ENCODE measurements around the gene CYB5A. TPM values are rescaled to one million over a fixed set of nuclear protein-coding genes. Genes with fewer than 3 reads are reported as not detected.
"Not testable (repeated sequence)": the region's sequence is repeated elsewhere in the genome, so short reads cannot be mapped to it uniquely, and the experiment has no call there.

The CYB5A gene
- total RNA-seq, 4 donors from 2014 or later = 171 to 732 (median 331) TPM

GRCh38 chr18:74333091-74333490 lies 41.3 kb upstream of the CYB5A start:
- no peak for DNase-seq
- no peaks in the 10 kb centered on the region for H3K36me3 ChIP-seq
- H3K9me3 ChIP-seq = no peaks in the 10 kb centered on the region
- H3K4me1 ChIP-seq = no peaks in the 10 kb centered on the region
- no peak overlapping the region for H3K4me3 ChIP-seq
- no peaks in the 10 kb centered on the region for H3K27me3 ChIP-seq
- H3K27ac ChIP-seq = no peak overlapping the region
- TF ChIP-seq CTCF (IDR thresholded peaks at IDR 0.05) = no peak

DNA sequence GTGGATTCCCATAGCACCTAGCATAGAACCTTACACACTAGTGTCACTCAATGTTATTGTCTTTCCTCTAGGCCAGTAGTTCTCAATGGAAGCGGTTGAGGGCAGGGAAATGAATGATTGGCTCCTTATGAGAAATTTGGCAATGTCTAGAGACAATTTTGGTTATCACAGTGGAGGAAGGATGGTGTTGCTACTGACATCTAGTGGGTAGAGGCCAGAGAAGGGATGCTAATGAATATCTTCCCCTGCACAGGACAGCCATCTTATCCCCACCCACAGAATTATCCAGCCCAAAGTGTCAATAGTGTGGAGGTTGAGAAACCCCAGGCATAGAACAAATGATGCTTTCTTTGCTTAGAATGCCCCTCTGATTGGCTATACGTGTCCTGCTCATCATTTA lies 39.6 kb upstream of the CYB5A start:
- Histone ChIP-seq H3K36me3 (no peaks in the 10 kb centered on the region), H3K27ac (no peak overlapping the region), H3K9me3 (no peaks in the 10 kb centered on the region), H3K4me1 (no peaks in the 10 kb centered on the region), H3K4me3 (no peak overlapping the region), H3K27me3 (no peaks in the 10 kb centered on the region)
- DNase-seq = no peak
- TF ChIP-seq CTCF (IDR thresholded peaks at IDR 0.05) (peak in 3 of 6 experiments; percentile 33 to 49 (median 44)), POLR2A (IDR thresholded peaks at IDR 0.05) (no peak)

GRCh38 chr18:74329688-74330205 lies 38.0 kb upstream of the CYB5A start:
- no peak overlapping the region for H3K27ac ChIP-seq
- H3K27me3 ChIP-seq = no peaks in the 10 kb centered on the region
- TF ChIP-seq POLR2A (IDR thresholded peaks at IDR 0.05) (no peak), CTCF (IDR thresholded peaks at IDR 0.05) (no peak)
- no peaks in the 10 kb centered on the region for H3K9me3 ChIP-seq
- H3K36me3 ChIP-seq = no peaks in the 10 kb centered on the region
- H3K4me1 ChIP-seq = no peaks in the 10 kb centered on the region
- no peak for DNase-seq
- H3K4me3 ChIP-seq = no peak overlapping the region

DNA sequence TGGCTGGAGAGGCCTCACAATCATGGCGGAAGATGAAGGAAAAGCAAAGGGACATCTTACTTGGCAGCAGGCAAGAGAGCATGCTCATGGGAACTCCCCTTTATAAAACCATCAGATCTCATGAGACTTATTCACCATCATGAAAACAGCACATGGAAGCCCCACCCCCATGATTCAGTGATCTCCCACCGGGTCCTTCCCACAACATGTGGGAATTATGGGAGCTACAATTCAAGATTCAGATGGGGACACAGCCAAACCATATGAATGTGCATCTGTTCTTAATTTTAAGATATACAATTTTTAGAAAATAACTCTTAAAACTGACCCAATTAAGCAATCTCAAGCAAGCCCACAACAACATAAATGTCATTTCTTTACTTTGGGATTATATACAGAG lies 36.4 kb upstream of the CYB5A start:
- TF ChIP-seq CTCF (IDR thresholded peaks at IDR 0.05) (no peak), POLR2A (IDR thresholded peaks at IDR 0.05) (no peak)
- no peak for DNase-seq
- Histone ChIP-seq H3K4me3 (no peak overlapping the region), H3K27me3 (no peaks in the 10 kb centered on the region), H3K27ac (no peak overlapping the region), H3K36me3 (no peaks in the 10 kb centered on the region), H3K4me1 (no peaks in the 10 kb centered on the region), H3K9me3 (no peaks in the 10 kb centered on the region)

- H3K4me3 ChIP-seq, H3K36me3 ChIP-seq, H3K27ac ChIP-seq, H3K27me3 ChIP-seq, H3K9me3 ChIP-seq, DNase-seq, H3K4me1 ChIP-seq: not testable (repeated sequence)
Observed at GRCh38 chr18:74326791-74327190, 35.0 kb upstream of the CYB5A start.

DNA sequence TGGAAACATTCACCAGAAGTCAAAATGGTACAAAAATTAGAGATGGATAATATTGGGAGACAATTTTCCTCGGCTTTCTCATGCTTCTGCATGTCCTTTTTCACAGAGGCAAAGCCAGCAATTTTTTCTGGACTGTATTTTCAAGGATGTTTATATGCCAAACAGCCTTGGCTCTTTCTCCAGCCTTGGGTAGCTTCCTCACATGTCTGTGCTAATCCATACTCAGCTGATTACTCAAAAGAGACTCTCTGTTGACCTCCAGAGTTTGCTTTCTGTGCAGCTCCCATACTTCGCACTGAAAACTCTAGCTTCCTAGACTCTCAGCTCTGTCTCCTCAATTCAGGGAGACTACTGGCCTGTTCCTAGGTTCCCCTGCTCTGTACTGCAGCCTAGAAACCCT lies 34.5 kb upstream of the CYB5A start:
- DNase-seq = no peak
- H3K9me3 ChIP-seq = no peaks in the 10 kb centered on the region
- H3K4me3 ChIP-seq = no peak overlapping the region
- H3K4me1 ChIP-seq = no peaks in the 10 kb centered on the region
- TF ChIP-seq CTCF (IDR thresholded peaks at IDR 0.05) (no peak), POLR2A (IDR thresholded peaks at IDR 0.05) (no peak)
- H3K27ac ChIP-seq = no peak overlapping the region
- H3K36me3 ChIP-seq = no peaks in the 10 kb centered on the region
- H3K27me3 ChIP-seq = no peaks in the 10 kb centered on the region
